ENCODE results near the gene ZNF37A. TPM values are rescaled to one million over a fixed set of nuclear protein-coding genes. Genes with fewer than 3 reads are reported as not detected.

Gene ZNF37A
- total RNA-seq, 4 donors from 2014 or later: 20.3 to 27.6 (median 24.7) TPM

DNA sequence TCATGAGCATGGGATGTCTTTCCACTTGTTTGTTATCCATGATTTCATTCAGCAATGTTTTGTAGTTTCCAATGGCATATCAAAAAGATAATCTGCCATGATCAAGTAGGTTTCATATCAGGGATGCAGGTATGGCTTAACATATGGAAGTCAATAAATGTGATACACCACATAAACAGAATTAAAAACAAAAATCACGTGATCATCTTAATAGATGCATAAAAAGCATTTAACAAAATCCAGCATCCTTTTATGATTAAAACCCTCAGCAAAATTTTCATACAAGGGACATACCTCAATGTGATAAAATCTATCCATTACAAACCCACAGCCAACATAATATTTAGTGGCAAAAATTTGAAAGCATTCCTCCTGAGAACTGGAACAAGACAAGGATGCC is 90.3 kb downstream of the ZNF37A start:
- peaks cover 0 to 13% (median 0%) of the 10 kb centered on the region in 4 donors for H3K9me3 ChIP-seq
- TF ChIP-seq CTCF (IDR thresholded peaks at IDR 0.05) (no peak), POLR2A (IDR thresholded peaks at IDR 0.05) (no peak), EP300 (IDR thresholded peaks at IDR 0.05) (no peak)
- no peak overlapping the region for H3K27ac ChIP-seq
- 27 to 40% methylated on average over 1 of the region's 1 CpG for WGBS, 2 donors
- H3K36me3 ChIP-seq: no peaks in the 10 kb centered on the region
- no peak for DNase-seq (ENCODE audit: low spot score in 2 of 2)
- H3K4me1 ChIP-seq: no peaks in the 10 kb centered on the region
- H3K27me3 ChIP-seq: no peaks in the 10 kb centered on the region
- no peak overlapping the region for H3K4me3 ChIP-seq

Small RNA genes lying within 50 kb of the gene (small RNA-seq; reads per million reads assigned to genes)
- gene AL117339.2: not detected
- gene AL161931.1: not detected
- gene FXYD6P2: not detected

Other genes with a start within 250 kb of the ZNF37A start
- 10 to 100 TPM; 11.8 to 24.0 (median 16.1) TPM for gene ZNF248, start 236.7 kb upstream of the ZNF37A start, total RNA-seq
- 10 to 100 TPM; 13.8 to 23.2 (median 18.7) TPM for gene ZNF25, start 117.7 kb upstream of the ZNF37A start, total RNA-seq
- 10 to 100 TPM; 15.0 to 31.6 (median 29.3) TPM for gene ZNF33A, start 83.7 kb upstream of the ZNF37A start, total RNA-seq